HEK293 (cell line): ENCODE results near the gene DYDC2.

ENCODE experiments used
- GLIS1 ChIP-seq: fragments of 450-650 bp; formaldehyde crosslinking; IDR thresholded peaks from 2 replicates; pipeline ENCODE4 v1.5.1; 2016; ENCODE audit warnings: missing biosample characterization, missing genetic modification characterization
- KLF1 ChIP-seq: fragments of 450-650 bp; formaldehyde crosslinking; IDR thresholded peaks from 2 replicates; pipeline ENCODE4 v1.5.1; 2016; ENCODE audit warnings: missing biosample characterization, missing genetic modification characterization
- PRDM6 ChIP-seq: fragments of 450-650 bp; formaldehyde crosslinking; IDR thresholded peaks from 2 replicates; pipeline ENCODE4 v1.5.1; 2017; ENCODE audit warnings: missing biosample characterization, missing genetic modification characterization
- RBAK ChIP-seq: fragments of 450-650 bp; formaldehyde crosslinking; IDR thresholded peaks from 2 replicates; pipeline ENCODE4 v1.5.1; 2016; ENCODE audit warnings: missing biosample characterization, missing genetic modification characterization
- SCRT2 ChIP-seq: fragments of 450-650 bp; formaldehyde crosslinking; IDR thresholded peaks from 2 replicates; pipeline ENCODE4 v1.5.1; 2016; ENCODE audit warnings: missing biosample characterization, missing genetic modification characterization
- YY1 ChIP-seq: fragments of 450-650 bp; formaldehyde crosslinking; IDR thresholded peaks from 2 replicates; pipeline ENCODE4 v1.5.1; 2018; ENCODE audit warnings: missing biosample characterization, missing genetic modification characterization
- ZEB2 ChIP-seq: fragments of 450-650 bp; formaldehyde crosslinking; IDR thresholded peaks from 2 replicates; pipeline ENCODE4 v1.5.1; 2016; ENCODE audit warnings: missing biosample characterization, missing genetic modification characterization
- ZNF10 ChIP-seq: fragments of 450-650 bp; formaldehyde crosslinking; IDR thresholded peaks from 2 replicates; pipeline ENCODE4 v1.5.1; 2017; ENCODE audit warnings: missing biosample characterization, missing genetic modification characterization
- ZNF211 ChIP-seq: fragments of 450-650 bp; formaldehyde crosslinking; IDR thresholded peaks from 2 replicates; pipeline ENCODE4 v1.5.1; 2016; ENCODE audit warnings: low read depth, missing biosample characterization, missing genetic modification characterization
- ZNF223 ChIP-seq: fragments of 450-650 bp; formaldehyde crosslinking; IDR thresholded peaks from 2 replicates; pipeline ENCODE4 v1.5.1; 2016; ENCODE audit warnings: missing biosample characterization, missing genetic modification characterization
- ZNF302 ChIP-seq: fragments of 450-650 bp; formaldehyde crosslinking; IDR thresholded peaks from 2 replicates; pipeline ENCODE4 v1.5.1; 2016; ENCODE audit warnings: missing biosample characterization, missing genetic modification characterization, low read depth
- ZNF354C ChIP-seq: fragments of 450-650 bp; formaldehyde crosslinking; IDR thresholded peaks from 2 replicates; pipeline ENCODE4 v1.5.1; 2016; ENCODE audit warnings: missing biosample characterization, missing genetic modification characterization, low read depth, borderline replicate concordance
- ZNF416 ChIP-seq: fragments of 450-650 bp; formaldehyde crosslinking; IDR thresholded peaks from 2 replicates; pipeline ENCODE4 v1.5.1; 2016; ENCODE audit warnings: missing biosample characterization, missing genetic modification characterization
- ZNF514 ChIP-seq: fragments of 450-650 bp; formaldehyde crosslinking; IDR thresholded peaks from 2 replicates; pipeline ENCODE4 v1.5.1; 2016; ENCODE audit warnings: missing biosample characterization, missing genetic modification characterization
- ZNF610 ChIP-seq: fragments of 450-650 bp; formaldehyde crosslinking; IDR thresholded peaks from 2 replicates; pipeline ENCODE4 v1.5.1; 2016; ENCODE audit warnings: missing biosample characterization, missing genetic modification characterization, borderline replicate concordance
- ZNF629 ChIP-seq: fragments of 450-650 bp; formaldehyde crosslinking; IDR thresholded peaks from 2 replicates; pipeline ENCODE4 v1.5.1; 2017; ENCODE audit warnings: missing biosample characterization, missing genetic modification characterization
- ZNF670 ChIP-seq: fragments of 450-650 bp; formaldehyde crosslinking; IDR thresholded peaks from 2 replicates; pipeline ENCODE4 v1.5.1; 2016; ENCODE audit warnings: missing biosample characterization, missing genetic modification characterization, low read depth
- ZNF747 ChIP-seq: fragments of 450-650 bp; formaldehyde crosslinking; IDR thresholded peaks from 2 replicates; pipeline ENCODE4 v1.5.1; 2016; ENCODE audit warnings: missing biosample characterization, missing genetic modification characterization
- ZNF777 ChIP-seq: fragments of 450-650 bp; formaldehyde crosslinking; IDR thresholded peaks from 2 replicates; pipeline ENCODE4 v1.5.1; 2017; ENCODE audit warnings: missing biosample characterization, missing genetic modification characterization, borderline replicate concordance
- TF ChIP-seq, protein P1 (sequence below): fragments of 450-650 bp; formaldehyde crosslinking; IDR thresholded peaks from 2 replicates; pipeline ENCODE4 v1.5.1; 2016; ENCODE audit warnings: missing biosample characterization, missing genetic modification characterization
- TF ChIP-seq, protein P2 (sequence below): fragments of 450-650 bp; formaldehyde crosslinking; IDR thresholded peaks from 2 replicates; pipeline ENCODE4 v1.5.1; 2016; ENCODE audit warnings: missing biosample characterization, missing genetic modification characterization, borderline replicate concordance
- TF ChIP-seq, protein P3 (sequence below): fragments of 450-650 bp; formaldehyde crosslinking; IDR thresholded peaks from 2 replicates; pipeline ENCODE4; 2016; ENCODE audit warnings: missing biosample characterization, missing genetic modification characterization
- TF ChIP-seq, protein P4 (sequence below): fragments of 450-650 bp; formaldehyde crosslinking; IDR thresholded peaks from 2 replicates; pipeline ENCODE4 v1.5.1; 2017; ENCODE audit warnings: missing biosample characterization, missing genetic modification characterization
- TF ChIP-seq, protein P5 (sequence below): fragments of 450-650 bp; IDR thresholded peaks from 2 replicates; pipeline ENCODE4 v1.5.1; 2018; ENCODE audit warnings: missing biosample characterization, mild to moderate bottlenecking, missing genetic modification characterization

DYDC2 gene

DNA sequence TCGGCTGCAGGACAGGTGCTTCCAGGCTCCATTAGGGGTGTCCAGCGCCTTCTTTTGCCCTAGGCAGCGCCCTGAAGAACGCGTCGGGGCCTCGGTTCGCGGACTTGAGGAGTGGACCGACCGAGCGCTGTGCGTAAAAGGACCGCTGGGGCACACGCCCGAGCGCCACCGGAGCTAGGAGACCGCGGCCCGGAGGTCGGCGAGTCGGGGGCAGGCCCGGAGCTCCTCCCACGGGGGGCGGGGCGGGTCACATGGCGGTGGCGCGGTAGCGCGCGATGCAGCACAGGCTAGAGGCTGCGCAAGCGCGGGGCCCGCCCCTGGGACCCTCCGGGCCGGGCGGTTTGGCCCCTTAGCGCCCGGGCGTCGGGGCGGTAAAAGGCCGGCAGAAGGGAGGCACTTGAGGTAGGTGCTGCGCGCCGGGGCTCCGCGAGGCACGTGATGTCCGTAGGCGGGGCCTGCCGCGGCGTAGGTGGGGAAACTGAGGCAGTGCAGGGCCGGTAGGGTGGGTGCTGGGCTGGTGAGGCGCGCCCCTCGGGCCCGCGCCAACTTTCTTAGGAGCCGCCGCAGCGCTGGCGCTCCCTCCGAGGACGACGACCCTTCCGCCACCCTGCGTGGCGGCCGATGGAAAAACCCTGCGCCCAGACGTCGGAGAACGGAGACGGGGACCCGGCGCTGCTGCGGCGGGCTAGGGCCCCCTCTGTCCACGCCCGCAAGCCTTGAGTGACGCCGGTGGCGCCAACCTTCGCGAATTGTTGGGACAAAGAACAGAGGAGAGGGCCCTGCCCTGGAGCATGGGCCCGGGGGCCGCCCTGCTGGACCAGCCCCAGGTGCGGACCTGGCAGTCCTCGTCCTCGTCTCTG lies 51.9 kb downstream of the DYDC2 start, which contains the start of gene PRXL2A (continued):
- TF ChIP-seq, protein P1, sequence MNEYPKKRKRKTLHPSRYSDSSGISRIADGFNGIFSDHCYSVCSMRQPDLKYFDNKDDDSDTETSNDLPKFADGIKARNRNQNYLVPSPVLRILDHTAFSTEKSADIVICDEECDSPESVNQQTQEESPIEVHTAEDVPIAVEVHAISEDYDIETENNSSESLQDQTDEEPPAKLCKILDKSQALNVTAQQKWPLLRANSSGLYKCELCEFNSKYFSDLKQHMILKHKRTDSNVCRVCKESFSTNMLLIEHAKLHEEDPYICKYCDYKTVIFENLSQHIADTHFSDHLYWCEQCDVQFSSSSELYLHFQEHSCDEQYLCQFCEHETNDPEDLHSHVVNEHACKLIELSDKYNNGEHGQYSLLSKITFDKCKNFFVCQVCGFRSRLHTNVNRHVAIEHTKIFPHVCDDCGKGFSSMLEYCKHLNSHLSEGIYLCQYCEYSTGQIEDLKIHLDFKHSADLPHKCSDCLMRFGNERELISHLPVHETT = no peak
- no peak for TF ChIP-seq ZNF629 (tag by site-specific recombination)
- TF ChIP-seq KLF1 = no peak
- TF ChIP-seq, protein P2, sequence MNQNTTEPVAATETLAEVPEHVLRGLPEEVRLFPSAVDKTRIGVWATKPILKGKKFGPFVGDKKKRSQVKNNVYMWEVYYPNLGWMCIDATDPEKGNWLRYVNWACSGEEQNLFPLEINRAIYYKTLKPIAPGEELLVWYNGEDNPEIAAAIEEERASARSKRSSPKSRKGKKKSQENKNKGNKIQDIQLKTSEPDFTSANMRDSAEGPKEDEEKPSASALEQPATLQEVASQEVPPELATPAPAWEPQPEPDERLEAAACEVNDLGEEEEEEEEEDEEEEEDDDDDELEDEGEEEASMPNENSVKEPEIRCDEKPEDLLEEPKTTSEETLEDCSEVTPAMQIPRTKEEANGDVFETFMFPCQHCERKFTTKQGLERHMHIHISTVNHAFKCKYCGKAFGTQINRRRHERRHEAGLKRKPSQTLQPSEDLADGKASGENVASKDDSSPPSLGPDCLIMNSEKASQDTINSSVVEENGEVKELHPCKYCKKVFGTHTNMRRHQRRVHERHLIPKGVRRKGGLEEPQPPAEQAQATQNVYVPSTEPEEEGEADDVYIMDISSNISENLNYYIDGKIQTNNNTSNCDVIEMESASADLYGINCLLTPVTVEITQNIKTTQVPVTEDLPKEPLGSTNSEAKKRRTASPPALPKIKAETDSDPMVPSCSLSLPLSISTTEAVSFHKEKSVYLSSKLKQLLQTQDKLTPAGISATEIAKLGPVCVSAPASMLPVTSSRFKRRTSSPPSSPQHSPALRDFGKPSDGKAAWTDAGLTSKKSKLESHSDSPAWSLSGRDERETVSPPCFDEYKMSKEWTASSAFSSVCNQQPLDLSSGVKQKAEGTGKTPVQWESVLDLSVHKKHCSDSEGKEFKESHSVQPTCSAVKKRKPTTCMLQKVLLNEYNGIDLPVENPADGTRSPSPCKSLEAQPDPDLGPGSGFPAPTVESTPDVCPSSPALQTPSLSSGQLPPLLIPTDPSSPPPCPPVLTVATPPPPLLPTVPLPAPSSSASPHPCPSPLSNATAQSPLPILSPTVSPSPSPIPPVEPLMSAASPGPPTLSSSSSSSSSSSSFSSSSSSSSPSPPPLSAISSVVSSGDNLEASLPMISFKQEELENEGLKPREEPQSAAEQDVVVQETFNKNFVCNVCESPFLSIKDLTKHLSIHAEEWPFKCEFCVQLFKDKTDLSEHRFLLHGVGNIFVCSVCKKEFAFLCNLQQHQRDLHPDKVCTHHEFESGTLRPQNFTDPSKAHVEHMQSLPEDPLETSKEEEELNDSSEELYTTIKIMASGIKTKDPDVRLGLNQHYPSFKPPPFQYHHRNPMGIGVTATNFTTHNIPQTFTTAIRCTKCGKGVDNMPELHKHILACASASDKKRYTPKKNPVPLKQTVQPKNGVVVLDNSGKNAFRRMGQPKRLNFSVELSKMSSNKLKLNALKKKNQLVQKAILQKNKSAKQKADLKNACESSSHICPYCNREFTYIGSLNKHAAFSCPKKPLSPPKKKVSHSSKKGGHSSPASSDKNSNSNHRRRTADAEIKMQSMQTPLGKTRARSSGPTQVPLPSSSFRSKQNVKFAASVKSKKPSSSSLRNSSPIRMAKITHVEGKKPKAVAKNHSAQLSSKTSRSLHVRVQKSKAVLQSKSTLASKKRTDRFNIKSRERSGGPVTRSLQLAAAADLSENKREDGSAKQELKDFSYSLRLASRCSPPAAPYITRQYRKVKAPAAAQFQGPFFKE (tag by site-specific recombination) = no peak
- peak; percentile 44; the same call in 1 of the 2 replicates for TF ChIP-seq ZEB2 (tag by site-specific recombination)
- TF ChIP-seq, protein P3, sequence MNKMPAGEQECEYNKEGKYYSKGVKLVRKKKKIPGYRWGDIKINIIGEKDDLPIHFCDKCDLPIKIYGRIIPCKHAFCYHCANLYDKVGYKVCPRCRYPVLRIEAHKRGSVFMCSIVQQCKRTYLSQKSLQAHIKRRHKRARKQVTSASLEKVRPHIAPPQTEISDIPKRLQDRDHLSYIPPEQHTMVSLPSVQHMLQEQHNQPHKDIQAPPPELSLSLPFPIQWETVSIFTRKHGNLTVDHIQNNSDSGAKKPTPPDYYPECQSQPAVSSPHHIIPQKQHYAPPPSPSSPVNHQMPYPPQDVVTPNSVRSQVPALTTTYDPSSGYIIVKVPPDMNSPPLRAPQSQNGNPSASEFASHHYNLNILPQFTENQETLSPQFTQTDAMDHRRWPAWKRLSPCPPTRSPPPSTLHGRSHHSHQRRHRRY (tag by site-specific recombination) = no peak
- no peak for TF ChIP-seq ZNF777
- TF ChIP-seq ZNF354C (tag by site-specific recombination) = no peak
- TF ChIP-seq ZNF10 = no peak
- no peak for TF ChIP-seq RBAK
- TF ChIP-seq ZNF416 (tag by site-specific recombination) = no peak
- TF ChIP-seq PRDM6 = no peak
- TF ChIP-seq, protein P4, sequence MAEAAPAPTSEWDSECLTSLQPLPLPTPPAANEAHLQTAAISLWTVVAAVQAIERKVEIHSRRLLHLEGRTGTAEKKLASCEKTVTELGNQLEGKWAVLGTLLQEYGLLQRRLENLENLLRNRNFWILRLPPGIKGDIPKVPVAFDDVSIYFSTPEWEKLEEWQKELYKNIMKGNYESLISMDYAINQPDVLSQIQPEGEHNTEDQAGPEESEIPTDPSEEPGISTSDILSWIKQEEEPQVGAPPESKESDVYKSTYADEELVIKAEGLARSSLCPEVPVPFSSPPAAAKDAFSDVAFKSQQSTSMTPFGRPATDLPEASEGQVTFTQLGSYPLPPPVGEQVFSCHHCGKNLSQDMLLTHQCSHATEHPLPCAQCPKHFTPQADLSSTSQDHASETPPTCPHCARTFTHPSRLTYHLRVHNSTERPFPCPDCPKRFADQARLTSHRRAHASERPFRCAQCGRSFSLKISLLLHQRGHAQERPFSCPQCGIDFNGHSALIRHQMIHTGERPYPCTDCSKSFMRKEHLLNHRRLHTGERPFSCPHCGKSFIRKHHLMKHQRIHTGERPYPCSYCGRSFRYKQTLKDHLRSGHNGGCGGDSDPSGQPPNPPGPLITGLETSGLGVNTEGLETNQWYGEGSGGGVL (tag by site-specific recombination) = no peak
- no peak for TF ChIP-seq YY1 (tag by site-specific recombination)
- no peak for TF ChIP-seq ZNF747 (tag by site-specific recombination)
- TF ChIP-seq ZNF211 (tag by site-specific recombination) = no peak
- no peak for TF ChIP-seq ZNF514 (tag by site-specific recombination)
- TF ChIP-seq, protein P5, sequence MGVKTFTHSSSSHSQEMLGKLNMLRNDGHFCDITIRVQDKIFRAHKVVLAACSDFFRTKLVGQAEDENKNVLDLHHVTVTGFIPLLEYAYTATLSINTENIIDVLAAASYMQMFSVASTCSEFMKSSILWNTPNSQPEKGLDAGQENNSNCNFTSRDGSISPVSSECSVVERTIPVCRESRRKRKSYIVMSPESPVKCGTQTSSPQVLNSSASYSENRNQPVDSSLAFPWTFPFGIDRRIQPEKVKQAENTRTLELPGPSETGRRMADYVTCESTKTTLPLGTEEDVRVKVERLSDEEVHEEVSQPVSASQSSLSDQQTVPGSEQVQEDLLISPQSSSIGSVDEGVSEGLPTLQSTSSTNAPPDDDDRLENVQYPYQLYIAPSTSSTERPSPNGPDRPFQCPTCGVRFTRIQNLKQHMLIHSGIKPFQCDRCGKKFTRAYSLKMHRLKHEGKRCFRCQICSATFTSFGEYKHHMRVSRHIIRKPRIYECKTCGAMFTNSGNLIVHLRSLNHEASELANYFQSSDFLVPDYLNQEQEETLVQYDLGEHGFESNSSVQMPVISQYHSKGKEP = no peak
- no peak for TF ChIP-seq ZNF610 (tag by site-specific recombination)
- TF ChIP-seq ZNF302 (tag by site-specific recombination) = no peak
- TF ChIP-seq ZNF223 (tag by site-specific recombination) = no peak
- TF ChIP-seq SCRT2 (tag by site-specific recombination) = no peak
- no peak for TF ChIP-seq ZNF670 (tag by site-specific recombination)
- TF ChIP-seq GLIS1 = peak; percentile 35; the same call in 1 of the 2 replicates
